Stomach (tissue), 9 donors: ENCODE data around the gene SPAG16. TPM values are rescaled to one million over a fixed set of nuclear protein-coding genes. Genes with fewer than 3 reads are reported as not detected.

Source experiments
- DNase-seq, 2 donors: peaks; one replicate each; pipeline versions ENCODE4 v3.0.0 to v3.0.0-alpha.2; 2013 to 2019
- H3K27ac ChIP-seq, 5 donors: fragments of 200-600 bp in 4 of 5; sonication (generic) in 4 of 5; one replicate each; pipeline ENCODE4 v1.5.1; 2013 to 2019; ENCODE audit warnings: mild to moderate bottlenecking in 1 of 5, moderate library complexity in 1 of 5
- H3K27me3 ChIP-seq, 3 donors: fragments of 200-600 bp; sonication (generic); one replicate each; pipeline ENCODE4 v1.5.1; 2017 to 2019; ENCODE audit warnings: mixed run types in 1 of 3
- H3K36me3 ChIP-seq, 4 donors: fragments of 200-600 bp; sonication (generic); 1 replicate in 3 of 4; 2 replicates in 1 of 4; pipeline ENCODE4 v1.5.1; 2016 to 2019
- H3K4me1 ChIP-seq, 4 donors: fragments of 200-600 bp; sonication (generic); one replicate each; pipeline ENCODE4 v1.5.1; 2016 to 2019
- H3K4me3 ChIP-seq, 4 donors: fragments of 200-600 bp; sonication (generic) in 3 of 4; one replicate each; pipeline ENCODE4 v1.5.1; 2016 to 2019; ENCODE audit warnings: mild to moderate bottlenecking in 1 of 4
- H3K9me3 ChIP-seq, 4 donors: fragments of 200-600 bp; sonication (generic); one replicate each; pipeline ENCODE4 v1.5.1; 2016 to 2019
- CTCF ChIP-seq, 7 experiments: fragments of 450-650 bp in 4 of 7; fragments of 200-600 bp in 3 of 7; sonication (generic) in 3 of 7; IDR thresholded peaks; one replicate each; pipeline ENCODE4 v1.5.1; 2016 to 2019; ENCODE audit warnings: antibody characterized with exemption in 7 of 7, control low read depth in 2 of 7, mild to moderate bottlenecking in 1 of 7
- EP300 ChIP-seq: sonication (generic); formaldehyde crosslinking; IDR thresholded peaks from one replicate; pipeline ENCODE4 v1.6.1; 2017; ENCODE audit warnings: antibody characterized with exemption
- POLR2A ChIP-seq, 4 donors: fragments of 450-650 bp; IDR thresholded peaks; one replicate each; pipeline ENCODE4 v1.6.1; 2016; ENCODE audit warnings: antibody characterized with exemption in 4 of 4, control low read depth in 2 of 4, mild to moderate bottlenecking in 1 of 4, moderate library complexity in 1 of 4
- POLR2AphosphoS5 ChIP-seq, 3 donors: sonication (generic); formaldehyde crosslinking; IDR thresholded peaks; one replicate each; pipeline ENCODE4 v1.6.1; 2016; ENCODE audit warnings: antibody characterized with exemption in 3 of 3
- WGBS, 5 donors: extraction: QIAGEN DNeasy Blood & Tissue Kit in 3 of 5; methylation state at CpG; one replicate each; pipeline versions ENCODE4 v1.1.5 to v1.1.7; 2013 to 2018; 5-methylcytosine and 5-hydroxymethylcytosine counted together
- intact Hi-C: fragments of 100-400 bp; cut with DNase I; formaldehyde crosslinking; loops from one replicate; pipeline ENCODE4 v1.15.1; 2023; ENCODE audit warnings: low total_unique reads
- polyA plus RNA-seq, 3 donors: library from polyadenylated mRNA; stranded (reverse); fragments of 200-250 nt; gene quantifications; one replicate each; pipeline ENCODE4 v1.2.3, GENCODE V29; 2013
- total RNA-seq, 5 donors: library from RNA; depleted of rRNA; stranded (reverse); fragments of >200 nt; gene quantifications; one replicate each; pipeline versions ENCODE4 v1.1.0 to v1.2.3, GENCODE V29; 2014 to 2016
- donor health status: healthy with polysubstance abuse.
- donor health status: Bipolar disorder and iron deficiency.
- donor health status: healthy.

Gene SPAG16
- total and polyA plus RNA-seq, 8 donors = 16.0 to 137 (median 34.4) TPM

- Histone ChIP-seq H3K27ac (no peak overlapping the region), H3K4me3 (no peak overlapping the region), H3K9me3 (peaks cover 0 to 15% (median 10%) of the 10 kb centered on the region in 4 donors), H3K27me3 (no peaks in the 10 kb centered on the region), H3K4me1 (no peaks in the 10 kb centered on the region), H3K36me3 (no peaks in the 10 kb centered on the region)
- DNase-seq = no peak
- 92 to 96% (median 94%) methylated on average over 2 of the region's 2 CpGs for WGBS, 5 donors
- TF ChIP-seq EP300 (no peak), CTCF (IDR thresholded peaks at IDR 0.05) (no peak), POLR2A (IDR thresholded peaks at IDR 0.05) (no peak), POLR2AphosphoS5 (IDR thresholded peaks at IDR 0.05) (no peak)
- intact Hi-C loops = no loop called here
Measured at GRCh38 chr2:213627835-213628460, 343.7 kb downstream of the SPAG16 start.

GRCh38 chr2:213640738-213641425, 356.6 kb downstream of the SPAG16 start:
- Histone ChIP-seq H3K9me3 (peaks cover 0 to 7% (median 0%) of the 10 kb centered on the region in 4 donors), H3K27me3 (no peaks in the 10 kb centered on the region), H3K4me3 (no peak overlapping the region), H3K4me1 (no peaks in the 10 kb centered on the region), H3K27ac (no peak overlapping the region), H3K36me3 (no peaks in the 10 kb centered on the region)
- WGBS, 5 donors = 26 to 42% (median 37%) methylated on average over 3 of the region's 3 CpGs
- peak in 1 of 2 donors; percentile 22 for DNase-seq
- TF ChIP-seq EP300 (no peak), POLR2A (IDR thresholded peaks at IDR 0.05) (no peak), CTCF (IDR thresholded peaks at IDR 0.05) (no peak), POLR2AphosphoS5 (IDR thresholded peaks at IDR 0.05) (no peak)
- intact Hi-C loops = no loop called here

- WGBS, 5 donors = 85 to 92% (median 89%) methylated on average over 4 of the region's 4 CpGs
- no peaks in the 10 kb centered on the region for H3K27me3 ChIP-seq
- peaks cover 0 to 7% (median 0%) of the 10 kb centered on the region in 4 donors for H3K9me3 ChIP-seq
- H3K27ac ChIP-seq = no peak overlapping the region
- intact Hi-C loops = no loop called here
- no peak for DNase-seq
- no peak for TF ChIP-seq CTCF (IDR thresholded peaks at IDR 0.05)
- TF ChIP-seq POLR2AphosphoS5 (IDR thresholded peaks at IDR 0.05) = no peak
- no peak for TF ChIP-seq POLR2A (IDR thresholded peaks at IDR 0.05)
- no peak for TF ChIP-seq EP300
- no peaks in the 10 kb centered on the region for H3K4me1 ChIP-seq
- no peaks in the 10 kb centered on the region for H3K36me3 ChIP-seq
- H3K4me3 ChIP-seq = no peak overlapping the region
Measured at GRCh38 chr2:213644926-213645325, 360.7 kb downstream of the SPAG16 start.

GRCh38 chr2:213649176-213649575, 364.9 kb downstream of the SPAG16 start:
- no peaks in the 10 kb centered on the region for H3K4me1 ChIP-seq
- no peaks in the 10 kb centered on the region for H3K27me3 ChIP-seq
- TF ChIP-seq POLR2A (IDR thresholded peaks at IDR 0.05) (no peak), CTCF (IDR thresholded peaks at IDR 0.05) (no peak), EP300 (no peak), POLR2AphosphoS5 (IDR thresholded peaks at IDR 0.05) (no peak)
- H3K27ac ChIP-seq = no peak overlapping the region
- intact Hi-C loops = no loop called here
- H3K4me3 ChIP-seq = no peak overlapping the region
- 51 to 66% (median 54%) methylated on average over 2 of the region's 2 CpGs for WGBS, 5 donors
- DNase-seq = no peak
- peaks cover 0 to 7% (median 0%) of the 10 kb centered on the region in 4 donors for H3K9me3 ChIP-seq
- no peaks in the 10 kb centered on the region for H3K36me3 ChIP-seq
